ENCODE measurements around the gene GNAS-AS1.

GNAS-AS1 gene

GRCh38 chr20:58850693-58851174 lies at the start of gene GNAS-AS1:
Gene GNAS-AS1 (minus strand): TSS chr20:58850902.
- peak; percentile 94 for DNase-seq (ENCODE audit: low read depth, low spot score)

DNA sequence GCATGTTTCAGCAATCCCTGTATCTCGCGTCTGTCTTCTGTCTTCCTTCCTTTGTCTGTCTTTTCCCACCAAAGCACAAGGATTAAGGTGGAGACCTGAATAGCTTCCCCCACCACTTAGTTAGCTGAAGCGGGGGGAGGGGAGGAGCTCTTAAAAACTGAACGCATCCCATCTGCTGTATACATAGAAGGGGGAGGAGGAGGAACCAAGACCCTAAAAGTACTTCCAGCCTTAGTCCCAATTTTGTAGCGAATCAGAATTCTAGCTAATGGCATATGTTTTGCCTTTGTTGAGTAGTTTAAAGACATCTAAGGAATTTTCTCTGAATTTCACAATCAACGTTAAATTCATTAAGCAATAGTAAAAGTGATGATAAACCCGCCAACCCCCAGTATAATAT lies 49.7 kb upstream of the GNAS-AS1 start:
- DNase-seq (ENCODE audit: low read depth, low spot score): no peak

DNA sequence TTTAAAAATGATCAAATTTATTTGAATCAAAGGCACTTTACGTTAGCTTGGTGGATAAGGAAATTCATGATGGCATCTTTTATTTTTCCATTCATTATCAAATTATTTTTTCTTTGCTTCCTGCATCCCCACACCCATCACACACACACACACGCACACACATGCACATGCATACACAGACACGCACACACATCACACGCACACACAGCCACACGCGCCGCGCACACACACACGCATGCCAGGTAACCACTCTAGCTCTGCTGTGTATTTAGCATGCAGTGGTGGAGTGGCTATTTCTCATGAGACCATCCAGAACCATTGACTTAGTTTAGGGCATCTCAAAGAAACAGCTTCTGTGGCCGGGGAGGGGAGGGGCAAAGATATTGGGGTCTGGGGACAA lies 48.8 kb upstream of the GNAS-AS1 start:
- DNase-seq (ENCODE audit: low read depth, low spot score): no peak

GRCh38 chr20:58898629-58899408 lies 48.1 kb upstream of the GNAS-AS1 start:
- DNase-seq (ENCODE audit: low read depth, low spot score): no peak

DNA sequence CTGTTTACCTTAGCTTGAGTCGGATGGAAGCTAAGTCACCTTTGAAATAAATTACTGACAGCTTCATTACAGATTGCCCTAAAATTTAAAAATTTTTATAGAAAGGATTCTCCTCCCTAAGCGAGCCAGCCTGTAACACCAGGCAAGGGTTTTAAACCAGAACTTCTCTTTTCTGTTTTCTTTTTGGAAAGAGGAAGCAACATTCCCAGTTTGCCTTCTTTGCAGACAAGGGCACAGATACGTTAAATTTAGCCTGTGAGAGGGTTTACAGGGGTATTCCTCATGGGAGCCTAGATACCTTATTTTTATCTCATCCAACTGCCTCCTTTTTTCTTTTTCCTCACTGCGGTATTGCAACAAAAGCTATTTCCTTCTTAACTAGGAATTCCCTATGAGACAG lies 46.8 kb upstream of the GNAS-AS1 start:
- no peak for DNase-seq (ENCODE audit: low read depth, low spot score)

- no peak for DNase-seq (ENCODE audit: low read depth, low spot score)
Observed at GRCh38 chr20:58896820-58897219, 46.1 kb upstream of the GNAS-AS1 start.

DNA sequence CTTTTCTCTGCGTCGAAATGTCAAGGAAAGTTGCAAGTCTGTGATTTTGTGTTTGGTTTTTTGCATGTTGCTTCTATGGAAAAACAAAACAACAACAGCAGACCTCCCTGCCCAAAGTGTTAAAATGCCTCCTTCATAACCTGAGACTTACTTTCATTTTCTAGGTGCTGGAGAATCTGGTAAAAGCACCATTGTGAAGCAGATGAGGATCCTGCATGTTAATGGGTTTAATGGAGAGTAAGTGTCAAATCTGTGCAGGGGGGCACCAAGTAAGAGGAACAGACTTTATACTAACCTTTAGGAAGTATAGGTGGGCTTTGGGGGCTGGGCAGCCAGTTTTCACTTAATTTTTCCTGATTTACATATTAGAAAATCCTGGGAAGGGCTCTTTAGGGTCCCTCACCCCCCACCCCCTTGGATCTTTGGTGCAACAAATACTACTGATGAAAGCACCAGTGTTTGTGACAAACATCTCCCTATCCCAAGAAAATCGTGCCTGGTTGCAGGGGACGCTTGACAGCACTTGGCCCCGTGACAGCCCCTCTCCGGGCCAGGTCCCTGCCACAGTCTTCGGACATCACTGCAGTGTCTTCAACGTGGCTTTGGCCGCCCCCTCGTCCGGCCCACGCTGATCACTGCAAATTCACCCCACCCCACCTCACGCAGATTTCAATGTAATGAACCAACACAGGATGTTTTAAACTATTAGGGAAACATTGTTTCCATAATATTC lies 44.9 kb upstream of the GNAS-AS1 start:
- no peak for DNase-seq (ENCODE audit: low read depth, low spot score)

- DNase-seq (ENCODE audit: low read depth, low spot score): no peak
Observed at GRCh38 chr20:58894652-58895447, 44.1 kb upstream of the GNAS-AS1 start.

GRCh38 chr20:58893355-58894120 lies 42.8 kb upstream of the GNAS-AS1 start:
- no peak for DNase-seq (ENCODE audit: low read depth, low spot score)

GRCh38 chr20:58892932-58893224 lies 42.2 kb upstream of the GNAS-AS1 start:
- DNase-seq (ENCODE audit: low read depth, low spot score): no peak

- peak; percentile 85 for DNase-seq (ENCODE audit: low read depth, low spot score)
Observed at GRCh38 chr20:58892141-58892931, 41.6 kb upstream of the GNAS-AS1 start.

DNA sequence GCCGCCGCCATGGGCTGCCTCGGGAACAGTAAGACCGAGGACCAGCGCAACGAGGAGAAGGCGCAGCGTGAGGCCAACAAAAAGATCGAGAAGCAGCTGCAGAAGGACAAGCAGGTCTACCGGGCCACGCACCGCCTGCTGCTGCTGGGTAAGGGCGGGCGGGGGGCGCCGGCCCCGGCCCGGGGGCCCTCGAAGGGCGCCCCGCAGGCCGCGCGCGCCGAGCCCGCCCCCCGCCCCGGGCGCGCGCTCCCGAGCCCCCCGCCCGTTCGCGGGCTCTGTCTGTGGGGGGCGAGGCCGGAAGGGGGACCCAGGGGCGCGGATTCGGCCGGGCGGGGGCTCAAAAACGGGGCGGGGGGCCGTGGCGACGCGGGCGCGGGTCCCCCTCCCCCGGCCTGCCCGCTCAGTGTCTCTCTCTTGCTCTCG lies 41.0 kb upstream of the GNAS-AS1 start:
- no peak for DNase-seq (ENCODE audit: low read depth, low spot score)

DNA sequence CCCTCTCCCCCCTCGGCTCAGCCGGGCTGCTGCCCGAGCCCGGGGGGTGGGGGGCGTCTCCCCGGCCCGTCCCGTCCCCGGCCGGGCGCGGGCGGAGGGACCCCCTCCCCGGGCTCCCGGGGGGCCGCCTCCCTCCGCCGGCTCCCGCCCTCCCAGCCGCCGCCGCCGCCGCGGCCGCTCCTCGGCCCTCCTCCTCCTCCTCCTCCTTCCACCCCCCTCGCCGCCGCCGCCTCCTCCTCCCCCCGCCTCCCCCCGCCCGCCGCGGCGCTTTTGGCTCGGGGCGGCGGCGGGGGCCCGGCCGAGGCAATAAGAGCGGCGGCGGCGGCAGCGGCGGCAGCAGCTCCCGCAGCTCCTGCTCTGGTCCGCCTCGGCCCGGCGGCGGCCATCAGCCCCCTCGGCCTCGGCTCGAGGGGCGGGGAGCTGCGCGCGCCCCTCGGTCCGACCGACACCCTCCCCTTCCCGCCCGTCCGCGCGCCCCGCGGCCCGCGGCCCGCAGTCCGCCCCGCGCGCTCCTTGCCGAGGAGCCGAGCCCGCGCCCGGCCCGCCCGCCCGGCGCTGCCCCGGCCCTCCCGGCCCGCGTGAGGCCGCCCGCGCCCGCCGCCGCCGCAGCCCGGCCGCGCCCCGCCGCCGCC lies 40.5 kb upstream of the GNAS-AS1 start:
- peak; percentile 94 for DNase-seq (ENCODE audit: low read depth, low spot score)

DNA sequence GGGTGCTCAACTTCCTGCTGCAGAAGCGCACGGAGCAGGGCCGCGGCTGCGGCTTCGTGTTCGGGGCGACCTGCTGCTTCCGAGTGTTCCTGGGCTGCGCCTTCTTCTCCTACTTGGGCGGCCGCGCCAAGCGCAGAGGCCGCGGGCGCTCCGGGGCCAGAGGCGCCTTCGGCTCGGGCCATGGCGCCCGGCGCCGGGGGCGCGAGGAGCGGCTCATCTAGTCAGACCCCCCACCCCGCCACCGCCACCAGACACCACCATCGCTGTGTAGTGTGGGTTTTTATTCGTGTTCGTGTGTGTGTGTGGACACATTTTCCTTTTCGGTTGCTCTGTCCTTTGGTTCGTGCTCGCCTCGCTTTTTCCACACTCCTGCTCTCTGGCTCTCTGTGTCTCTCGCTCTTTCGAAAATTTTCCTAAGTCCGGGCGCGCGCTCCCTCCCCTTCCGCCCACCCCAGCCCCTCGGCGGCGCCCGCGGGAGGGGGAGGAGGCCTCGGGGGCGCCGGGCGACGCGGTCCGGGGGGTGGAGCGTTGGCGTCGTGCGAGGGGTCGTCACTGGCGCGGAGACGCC lies 39.9 kb upstream of the GNAS-AS1 start:
- DNase-seq (ENCODE audit: low read depth, low spot score): no peak

DNA sequence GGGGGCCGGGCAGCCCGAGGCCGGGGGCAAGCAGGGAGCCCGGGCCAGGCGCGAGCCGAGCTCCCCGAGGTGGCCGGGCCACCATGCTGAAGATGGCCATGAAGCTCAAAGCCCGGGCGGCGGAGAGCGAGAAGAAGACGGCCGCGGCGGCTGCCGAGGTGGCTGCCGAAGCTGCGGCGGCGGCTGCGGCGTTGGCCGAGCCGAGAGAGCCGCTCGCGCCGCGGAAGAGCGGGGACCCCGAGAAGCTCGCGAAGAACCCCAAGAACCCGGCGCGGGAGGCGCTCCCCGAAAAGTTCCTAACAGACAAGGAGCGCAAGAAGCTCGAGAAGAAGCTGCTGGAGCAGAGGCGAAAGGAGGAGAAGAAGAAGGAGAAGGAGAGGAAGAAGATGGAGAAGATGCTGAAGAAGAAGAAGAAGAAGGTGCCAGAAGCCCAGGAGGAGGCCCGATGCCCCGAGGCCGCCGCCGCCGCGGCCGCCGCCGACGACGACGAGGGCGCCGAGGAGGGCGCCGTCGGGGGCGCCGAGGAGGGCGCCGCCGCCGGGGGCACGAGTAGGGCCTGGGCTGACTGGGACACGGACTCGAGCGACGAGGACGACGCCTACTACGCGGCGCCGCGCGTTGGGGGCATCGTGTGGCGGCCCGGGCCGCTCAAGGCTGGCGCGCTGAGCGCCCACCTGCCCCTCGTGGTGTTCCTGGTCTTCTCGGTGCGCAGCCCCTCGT lies 39.3 kb upstream of the GNAS-AS1 start:
- DNase-seq (ENCODE audit: low read depth, low spot score): peak; percentile 35

DNA sequence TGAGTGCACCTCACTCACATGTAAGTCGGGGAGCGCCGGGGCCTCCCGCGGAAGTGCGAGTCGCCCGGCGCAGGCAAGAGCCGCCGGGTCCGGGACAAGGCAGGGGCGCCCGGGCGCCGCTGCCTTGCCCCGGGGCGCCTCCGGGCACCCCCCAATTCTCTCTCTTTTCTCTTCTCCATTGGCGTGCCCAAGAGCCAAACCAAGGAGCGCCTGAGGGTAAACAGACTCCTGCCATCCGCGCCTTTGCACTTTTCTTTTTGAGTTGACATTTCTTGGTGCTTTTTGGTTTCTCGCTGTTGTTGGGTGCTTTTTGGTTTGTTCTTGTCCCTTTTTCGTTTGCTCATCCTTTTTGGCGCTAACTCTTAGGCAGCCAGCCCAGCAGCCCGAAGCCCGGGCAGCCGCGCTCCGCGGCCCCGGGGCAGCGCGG lies 38.6 kb upstream of the GNAS-AS1 start:
- DNase-seq (ENCODE audit: low read depth, low spot score): no peak

DNA sequence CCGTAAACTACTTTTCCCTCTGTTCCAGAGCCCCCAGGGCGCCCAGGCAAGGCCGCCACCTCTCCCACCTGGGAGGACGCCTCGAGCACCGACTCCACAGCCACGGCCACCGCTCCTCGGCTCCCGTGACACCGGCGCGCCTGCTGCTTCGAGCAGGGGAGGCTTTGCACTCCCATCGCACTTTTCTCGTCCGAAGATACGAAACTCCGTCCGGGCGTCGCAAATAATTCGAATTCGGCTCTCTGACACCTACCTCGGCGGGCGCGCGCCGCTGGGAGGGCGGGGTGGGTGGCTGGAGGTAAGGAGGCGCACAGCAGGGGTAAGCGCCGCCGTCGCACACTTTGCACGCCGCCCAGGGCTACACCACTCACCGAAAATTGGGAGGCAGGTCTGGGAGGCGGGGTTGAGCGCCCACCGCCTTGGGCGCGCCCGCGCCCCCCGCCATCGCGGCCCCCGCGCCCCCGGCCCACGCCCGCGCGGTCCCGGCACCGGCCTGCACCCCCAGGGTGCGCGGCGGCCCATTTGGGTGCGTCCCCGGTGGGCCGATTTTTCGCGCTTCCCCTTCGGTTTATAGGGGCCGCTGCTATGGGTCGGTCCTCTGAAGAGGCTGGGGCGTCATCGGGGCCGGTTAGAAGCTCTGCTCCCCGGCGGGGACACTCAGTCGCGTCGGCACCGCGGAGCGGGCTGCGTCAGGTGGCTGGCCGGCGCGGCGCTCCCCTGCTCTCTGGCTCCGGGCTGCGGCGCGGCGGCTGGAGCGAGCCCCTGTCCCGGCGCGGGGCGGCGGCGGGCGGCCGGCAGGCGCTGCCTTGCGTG lies 38.0 kb upstream of the GNAS-AS1 start:
- peak; percentile 88 for DNase-seq (ENCODE audit: low read depth, low spot score)

DNA sequence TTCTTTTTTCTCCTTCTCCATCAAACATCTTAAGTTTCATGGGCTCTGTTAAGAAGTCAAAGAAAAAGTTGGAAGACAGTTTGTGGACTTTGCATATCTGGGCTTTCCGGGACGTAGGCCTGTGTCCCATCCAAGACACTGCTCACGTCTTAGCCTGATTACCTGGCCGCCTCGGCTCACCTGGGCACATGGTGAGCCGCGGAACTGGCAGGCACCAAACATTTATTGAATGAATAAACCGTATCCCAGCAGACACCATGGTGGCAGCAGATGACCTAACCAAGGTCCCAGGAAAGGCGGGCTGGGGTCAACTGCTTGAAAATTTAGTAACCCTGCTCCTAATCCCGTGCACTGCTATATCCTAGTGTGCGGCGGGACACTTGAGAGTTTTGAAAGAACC lies 37.4 kb upstream of the GNAS-AS1 start:
- DNase-seq (ENCODE audit: low read depth, low spot score): no peak
